ENCODE results near the gene PRDX3.
"Not testable (repeated sequence)": the region's sequence is repeated elsewhere in the genome, so short reads cannot be mapped to it uniquely, and the experiment has no call there.

Gene PRDX3

DNA sequence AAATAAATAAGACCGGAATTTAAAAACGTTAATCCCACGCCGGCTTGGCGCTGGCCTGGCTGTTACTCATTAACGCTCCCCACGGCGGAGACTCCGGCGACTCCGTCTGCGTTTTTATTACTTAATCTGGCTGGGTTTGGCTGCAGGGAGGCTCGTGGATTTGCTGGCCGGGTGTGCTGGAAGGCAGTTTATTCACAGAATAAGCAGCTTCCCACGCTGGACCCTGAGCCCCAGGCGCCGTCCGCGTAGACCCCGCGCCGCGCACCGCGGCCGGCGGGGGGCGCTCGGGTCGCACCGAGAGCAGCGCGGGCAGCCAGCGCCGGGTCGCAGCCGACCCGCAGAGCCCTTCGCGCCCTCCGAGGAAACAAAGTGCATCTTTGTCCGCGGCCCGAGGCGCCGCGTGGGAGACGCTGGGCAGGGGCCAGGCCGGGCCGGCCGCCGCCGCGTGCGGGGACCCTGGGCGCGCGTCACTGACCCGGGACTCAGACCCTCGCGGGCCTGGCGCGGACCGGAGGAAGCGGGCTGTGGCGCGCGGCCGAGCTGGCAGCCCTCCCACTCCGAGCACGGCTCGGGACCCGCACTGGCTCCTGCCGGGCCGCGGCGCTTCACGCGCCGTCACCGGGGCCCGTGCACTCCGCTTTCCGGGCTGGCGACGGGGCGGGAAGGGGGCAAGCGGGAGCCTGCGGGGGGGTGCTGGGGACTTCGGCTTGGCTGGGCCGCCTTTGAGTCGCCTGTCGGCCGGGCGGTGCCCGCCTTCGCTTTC, 28.2 kb upstream of the PRDX3 start:
- DNase-seq, result peak; percentile 76 to 91 (median 84)

DNA sequence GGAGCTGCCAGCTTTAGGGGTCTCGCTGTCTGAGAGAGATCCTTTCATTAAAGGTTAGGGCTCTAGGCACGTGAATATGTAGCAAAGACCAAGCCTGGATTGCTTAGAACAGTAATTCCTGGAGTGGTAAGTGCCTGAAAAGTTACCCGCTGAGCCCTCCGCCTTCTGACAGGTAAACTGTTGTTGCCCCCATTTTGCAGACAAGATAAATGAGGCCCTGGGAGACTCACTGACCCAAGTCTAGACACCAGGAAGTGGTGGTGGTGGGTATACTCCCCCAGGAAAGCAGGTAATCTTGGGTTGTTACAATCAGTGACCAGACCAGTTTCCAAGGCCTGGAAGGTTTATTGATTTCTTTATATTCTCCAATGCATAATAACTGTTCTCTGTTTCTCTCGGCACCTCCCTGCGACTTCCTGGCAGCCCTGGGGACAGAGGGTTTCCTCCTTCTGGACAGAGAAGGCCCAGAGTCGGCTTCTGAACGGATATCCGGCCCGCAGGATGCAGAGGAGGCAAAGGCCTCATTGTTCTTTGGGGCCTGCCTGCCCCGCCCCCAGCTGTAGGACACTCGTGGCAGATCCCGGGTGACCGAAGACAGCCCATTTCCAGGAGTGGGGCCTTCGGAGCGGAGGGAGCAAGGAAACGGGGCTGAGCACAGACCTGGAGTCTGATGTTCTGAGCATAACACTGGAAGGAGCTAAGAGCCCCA, 27.4 kb upstream of the PRDX3 start:
- DNase-seq, result peak; percentile 67 to 84 (median 77)

GRCh38 chr10:119203006-119203405, 24.4 kb upstream of the PRDX3 start:
- DNase-seq, result no peak

DNA sequence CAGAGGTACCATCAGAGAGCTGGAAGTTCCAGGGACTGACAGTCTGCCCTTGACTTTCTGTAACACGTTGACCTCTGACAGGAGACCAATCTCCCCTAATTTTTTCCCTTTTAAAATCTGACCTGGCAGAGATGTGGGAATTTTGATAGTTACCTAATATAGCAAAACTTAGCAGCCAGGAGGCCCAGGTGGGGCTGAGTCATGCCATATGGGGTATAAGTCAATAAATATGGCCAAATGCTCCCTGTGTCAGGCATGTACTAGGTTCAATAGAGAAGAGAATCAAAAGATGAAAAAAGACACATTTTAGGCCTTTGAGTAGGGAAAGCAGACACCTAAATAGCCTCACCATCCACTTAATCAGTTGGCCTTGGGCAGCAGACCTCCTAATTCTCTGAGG, 22.6 kb upstream of the PRDX3 start:
- DNase-seq, result no peak

DNA sequence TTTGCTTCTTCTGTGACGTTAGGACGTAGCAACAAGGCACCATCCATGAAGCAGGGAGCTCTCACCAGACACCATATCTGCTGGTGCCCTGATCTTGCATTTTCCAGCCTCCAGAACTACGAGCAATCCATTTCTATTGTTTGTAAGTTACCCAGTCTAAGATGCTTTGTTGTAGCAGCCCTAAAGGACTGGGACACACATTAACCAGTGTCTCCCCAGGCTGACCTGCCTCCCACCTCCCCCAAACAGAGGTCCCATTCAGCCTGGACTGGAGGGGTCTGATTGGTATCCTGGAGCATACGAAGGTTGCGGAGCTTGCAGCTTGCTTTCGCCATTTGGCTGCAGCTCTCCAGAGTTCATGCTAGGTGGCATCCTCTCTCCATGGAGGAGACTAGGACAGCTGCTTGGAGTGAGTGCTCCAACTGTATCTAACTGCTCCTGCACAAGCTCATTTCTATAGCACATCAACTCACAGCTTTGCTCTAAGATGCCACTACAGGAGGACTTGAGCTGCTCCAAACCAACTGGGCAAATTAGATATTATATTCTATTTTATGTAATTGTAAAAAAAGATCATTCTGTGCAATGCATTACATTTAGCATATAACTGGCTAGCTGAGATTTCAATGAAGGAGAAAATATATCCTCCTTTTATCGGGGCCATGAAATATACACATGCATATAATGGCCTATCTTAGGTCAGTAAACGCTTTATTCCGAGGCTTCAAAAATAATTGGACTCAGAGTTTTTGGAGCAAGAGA, 20.8 kb upstream of the PRDX3 start:
- DNase-seq, result peak; percentile 53 to 84 (median 78)

DNA sequence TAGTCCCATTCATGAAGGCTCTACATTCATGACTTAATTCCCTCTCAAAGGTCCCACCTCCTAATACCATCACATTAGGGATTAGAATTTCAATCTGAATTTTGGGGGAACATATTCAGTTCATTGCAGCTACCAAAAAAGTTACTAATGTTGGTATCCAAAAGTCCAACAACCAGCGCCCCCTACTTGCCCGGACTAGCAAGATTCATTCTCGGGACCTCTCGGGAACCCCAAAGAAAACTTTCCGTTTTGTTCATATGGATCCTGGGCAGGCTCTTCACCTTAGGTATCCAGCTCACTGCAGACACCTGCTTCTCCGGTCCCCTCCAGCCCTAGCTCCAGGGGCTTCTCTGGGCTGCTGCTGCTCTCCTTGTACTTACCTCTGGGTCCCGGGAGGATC, 19.8 kb upstream of the PRDX3 start:
- peak; percentile 26 to 60 (median 50) for DNase-seq

DNA sequence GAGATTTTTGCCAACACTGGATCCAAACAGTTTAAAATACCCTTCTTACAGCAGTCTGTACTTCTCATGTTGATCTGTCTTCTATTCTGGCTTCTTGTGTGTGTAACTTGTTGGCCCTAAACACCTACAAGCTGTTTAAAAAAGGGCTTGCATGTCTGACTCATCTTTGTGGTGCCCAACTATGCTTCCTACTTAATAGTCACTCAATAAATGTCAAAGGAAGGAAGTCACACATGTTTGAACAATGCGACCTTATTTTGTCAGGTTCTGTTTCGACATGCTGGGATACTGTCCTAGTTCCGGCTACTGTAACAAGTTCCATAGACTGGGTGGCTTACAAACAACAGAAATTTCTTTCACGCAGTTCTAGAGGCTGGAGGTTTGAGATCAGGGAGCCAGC, 19.3 kb upstream of the PRDX3 start:
- DNase-seq, result peak; percentile 31 to 71 (median 50)

GRCh38 chr10:119191881-119192280, 13.3 kb upstream of the PRDX3 start:
- DNase-seq, result no peak

DNA sequence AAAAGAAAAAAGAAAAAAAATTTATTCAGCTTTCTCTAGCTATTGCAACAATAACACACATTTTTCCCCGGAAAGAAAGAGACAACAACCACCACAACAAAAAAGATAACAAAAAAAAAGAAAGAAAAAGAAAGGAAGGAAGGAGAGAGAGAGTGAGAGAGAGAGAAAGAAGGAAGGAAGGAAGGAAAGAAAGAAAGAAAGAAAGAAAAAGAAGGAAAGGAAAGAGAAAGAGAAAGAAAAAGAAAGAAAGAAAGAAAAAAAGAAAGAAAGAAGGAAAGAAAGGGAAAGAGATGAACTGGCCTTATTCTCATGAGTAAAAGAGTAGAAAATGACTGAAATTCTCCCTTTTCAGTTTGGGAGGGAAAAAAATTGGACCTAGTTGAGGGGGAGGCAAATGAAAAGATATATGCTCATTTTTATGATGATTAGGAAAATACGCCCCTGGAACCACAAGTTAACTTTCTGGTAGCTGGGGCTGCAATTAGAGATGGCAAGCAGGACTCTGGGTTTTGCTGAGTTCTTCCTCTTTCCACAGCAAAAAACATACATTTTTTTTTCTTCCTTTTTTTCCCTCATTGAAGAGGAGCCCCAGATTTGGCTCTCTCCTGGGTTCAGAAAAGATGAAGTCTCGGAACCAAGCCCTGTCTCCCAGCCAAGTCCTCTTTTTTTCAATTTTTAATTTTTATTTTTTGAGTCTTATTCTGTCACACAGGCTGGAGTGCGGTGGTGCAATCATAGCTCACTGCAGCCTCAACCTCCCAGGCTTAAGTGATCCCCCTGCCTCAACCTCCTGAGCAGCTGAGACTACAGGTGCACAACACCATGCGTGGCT, 12.6 kb upstream of the PRDX3 start:
- peak; percentile 40 to 66 (median 50) for DNase-seq

DNA sequence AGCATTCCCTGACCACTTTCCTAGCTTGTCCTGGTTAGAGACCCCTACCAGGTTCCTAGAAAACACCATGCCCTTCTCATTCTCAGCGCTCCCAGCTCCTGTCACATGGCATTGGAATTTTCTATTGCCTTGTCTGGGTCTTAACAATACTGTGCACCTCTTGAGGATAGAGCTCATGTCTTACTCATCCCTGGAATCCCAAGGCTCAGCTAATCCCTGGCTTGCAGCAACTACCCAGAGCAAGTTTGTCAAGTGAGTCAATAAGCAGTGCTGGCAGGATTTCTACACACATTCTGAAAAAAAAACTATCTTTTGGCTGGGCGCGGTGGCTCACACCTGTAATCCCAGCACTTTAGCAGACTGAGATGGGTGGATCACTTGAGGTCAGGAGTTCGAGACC, 11.7 kb upstream of the PRDX3 start:
- DNase-seq, result no peak

GRCh38 chr10:119189811-119190282, 11.2 kb upstream of the PRDX3 start:
- DNase-seq, result peak in 1 of 4 experiments; percentile 15

DNA sequence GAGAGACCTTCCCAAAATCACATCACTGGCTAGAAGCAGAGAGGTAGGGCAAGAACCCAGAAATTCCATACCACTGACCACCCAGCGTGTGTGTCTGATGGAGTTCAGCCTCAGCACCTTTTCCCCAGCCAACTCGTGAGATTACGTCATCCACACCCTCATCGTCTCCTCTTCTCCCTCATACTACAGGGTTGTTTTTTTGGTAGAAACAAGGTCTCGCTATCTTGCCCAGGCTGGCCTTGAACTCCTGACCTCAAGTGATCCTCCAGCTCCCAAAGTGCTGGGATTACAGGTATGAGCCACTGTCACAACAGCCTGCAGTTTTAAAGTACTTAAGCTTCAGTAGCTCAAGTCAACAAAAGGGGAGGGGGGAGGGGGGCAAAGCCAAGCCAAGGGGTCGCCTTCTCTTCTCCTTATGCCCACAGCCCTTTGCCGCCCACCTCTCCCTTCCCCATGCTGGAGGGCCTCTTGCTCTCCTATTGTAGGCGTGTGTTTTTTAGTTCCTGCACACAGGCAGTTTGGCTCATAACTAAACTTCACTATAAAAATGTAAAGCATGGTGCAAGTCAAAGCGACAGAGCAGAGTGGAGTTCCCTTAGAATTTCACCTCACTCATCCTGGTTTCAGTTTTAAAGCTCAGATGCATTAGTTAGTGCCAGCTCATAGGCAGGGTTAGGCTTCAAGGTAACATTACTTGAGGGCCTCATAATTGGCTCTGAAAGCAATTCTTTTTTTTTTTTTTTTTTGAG, 5.2 kb upstream of the PRDX3 start:
- DNase-seq, result peak in 3 of 4 experiments; percentile 10 to 30 (median 23)

DNA sequence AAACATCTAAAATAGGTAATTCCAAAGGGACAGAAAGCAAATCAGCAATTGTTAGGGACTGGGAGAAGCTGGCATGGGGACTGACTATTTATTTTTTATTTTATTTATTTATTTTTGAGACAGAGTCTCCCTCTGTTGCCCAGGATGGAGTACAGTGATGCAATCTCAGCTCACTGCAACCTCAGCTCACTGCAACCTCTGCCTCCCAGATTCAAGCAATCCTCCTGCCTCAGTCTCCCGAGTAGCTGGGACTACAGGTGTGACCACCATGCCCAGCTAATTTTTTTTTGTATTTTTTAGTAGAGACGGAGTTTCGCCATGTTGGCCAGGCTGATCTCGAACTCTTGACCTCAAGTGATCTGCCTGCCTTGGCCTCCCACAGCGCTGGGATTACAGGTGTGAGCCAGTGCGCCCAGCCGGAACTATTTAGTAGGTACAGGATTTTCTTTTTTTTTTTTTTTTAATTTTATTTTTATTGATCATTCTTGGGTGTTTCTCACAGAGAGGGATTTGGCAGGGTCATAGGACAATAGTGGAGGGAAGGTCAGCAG, 2.3 kb upstream of the PRDX3 start:
- not testable (repeated sequence) for DNase-seq

- DNase-seq, result no peak
These were observed 772 bp downstream of the PRDX3 start for GRCh38 chr10:119177708-119178371.

DNA sequence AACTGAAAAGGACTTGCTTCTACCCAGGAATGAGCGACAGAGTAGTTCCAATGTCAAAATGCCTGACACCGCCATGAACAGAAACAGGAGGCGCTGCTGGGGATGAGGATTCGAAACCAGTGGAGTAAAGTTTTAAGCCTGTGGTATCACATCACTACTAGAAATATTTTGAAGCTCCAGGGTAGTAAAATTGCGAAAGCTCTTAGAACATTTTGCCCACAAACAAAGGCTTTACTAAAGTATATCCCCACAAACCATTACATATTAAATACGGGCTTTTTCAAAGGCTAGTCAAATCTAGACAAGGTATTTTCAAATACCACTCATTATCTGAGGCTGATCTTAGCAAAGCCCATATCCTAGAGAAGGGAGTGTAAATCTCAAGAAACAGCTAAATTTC, 2.4 kb downstream of the PRDX3 start:
- DNase-seq, result no peak

- DNase-seq, result no peak
These were observed 4.5 kb downstream of the PRDX3 start for GRCh38 chr10:119174109-119174508.

- no peak for DNase-seq
These were observed 11.6 kb downstream of the PRDX3 start for GRCh38 chr10:119167041-119167440.

GRCh38 chr10:119166564-119166963, 12.0 kb downstream of the PRDX3 start:
- peak; percentile 38 to 68 (median 64) for DNase-seq

DNA sequence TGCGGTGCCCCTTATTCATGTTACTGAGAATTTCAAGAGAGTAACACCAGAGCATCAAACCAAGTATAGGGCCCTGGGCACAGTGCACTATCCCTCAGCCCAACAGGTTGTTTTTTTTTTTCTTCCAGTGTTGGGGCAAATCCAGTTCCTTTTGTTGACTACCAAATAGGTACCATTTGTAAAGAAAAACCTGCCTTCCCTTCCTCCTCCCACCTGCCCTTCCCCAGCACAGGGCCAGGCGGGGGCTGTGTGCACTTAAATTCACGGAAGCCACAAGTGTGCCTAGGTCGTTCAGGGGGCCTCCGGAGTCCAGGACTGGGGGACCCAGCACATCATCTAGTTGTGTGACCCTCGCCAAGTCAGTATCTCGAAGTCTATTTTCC, 12.5 kb downstream of the PRDX3 start:
- no peak for DNase-seq
